Renal cortex interstitium (tissue), 11 donors: ENCODE measurements around the gene MVB12B. TPM values are rescaled to one million over a fixed set of nuclear protein-coding genes. Genes with fewer than 3 reads are reported as not detected.
A peak's percentile ranks its signal among the peaks of the same experiment; 100 is the strongest.

ENCODE experiments used
- DNase-seq, 11 donors: peaks; one replicate each; pipeline ENCODE4 v3.0.0-alpha.2; 2013; ENCODE audit warnings: low read depth in 9 of 11, low spot score in 4 of 11; ENCODE audit errors: extremely low read depth in 1 of 11
- polyA plus RNA-seq, 3 donors: library from polyadenylated mRNA; unstranded; fragments of 120-200 nt; gene quantifications; one replicate each; pipeline ENCODE4 v1.2.1, GENCODE V29; 2013; ENCODE audit not compliant: insufficient read length in 3 of 3

The MVB12B gene
- polyA plus RNA-seq, 3 donors, result 15.4 to 19.3 (median 16.3) TPM

DNA sequence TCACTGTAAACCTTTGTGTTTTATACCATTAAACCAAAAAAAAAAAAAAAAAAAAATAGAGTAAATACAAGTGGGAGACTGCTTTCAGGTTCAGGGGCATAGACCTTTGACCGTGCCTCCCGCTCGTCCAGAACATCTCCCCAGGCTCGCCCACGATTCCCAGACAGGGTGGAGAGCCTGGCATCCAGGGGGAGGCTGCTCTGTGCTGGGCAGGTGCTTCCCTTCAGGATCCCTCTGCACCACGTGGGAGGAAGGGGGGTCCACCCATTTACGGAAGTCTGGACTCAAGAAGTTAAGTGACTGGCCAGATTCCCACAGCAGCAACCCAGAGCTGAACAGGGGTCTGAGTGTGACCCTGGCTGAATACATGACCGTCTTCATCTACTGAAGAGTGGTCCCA, 161.7 kb downstream of the MVB12B start:
- DNase-seq, result no peak

DNA sequence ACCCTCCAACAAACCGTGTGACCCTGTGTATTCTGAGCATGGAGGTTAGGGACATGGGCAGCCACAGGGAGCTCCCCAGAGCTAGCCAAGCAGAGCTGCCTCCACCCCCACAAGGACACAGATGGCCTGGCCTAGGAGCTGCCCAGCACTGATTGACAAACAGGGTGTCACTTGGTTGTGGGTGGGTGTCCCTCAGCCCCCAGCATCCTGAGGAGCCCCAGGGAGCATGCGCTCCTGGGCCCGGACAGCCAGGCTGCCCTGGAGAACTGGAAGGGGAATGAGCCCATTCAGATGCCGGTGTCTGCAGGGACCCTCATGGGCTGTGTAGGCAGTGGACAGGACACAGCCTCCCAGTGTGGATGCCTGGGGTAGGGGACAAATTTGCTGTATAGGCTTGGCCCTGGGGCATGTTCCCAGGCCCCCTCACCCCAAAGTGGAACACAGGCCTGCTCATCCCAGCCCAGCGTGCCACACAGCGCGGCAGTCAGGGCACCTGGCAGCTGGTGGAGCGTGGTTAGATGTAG, 162.3 kb downstream of the MVB12B start:
- DNase-seq, result no peak

DNA sequence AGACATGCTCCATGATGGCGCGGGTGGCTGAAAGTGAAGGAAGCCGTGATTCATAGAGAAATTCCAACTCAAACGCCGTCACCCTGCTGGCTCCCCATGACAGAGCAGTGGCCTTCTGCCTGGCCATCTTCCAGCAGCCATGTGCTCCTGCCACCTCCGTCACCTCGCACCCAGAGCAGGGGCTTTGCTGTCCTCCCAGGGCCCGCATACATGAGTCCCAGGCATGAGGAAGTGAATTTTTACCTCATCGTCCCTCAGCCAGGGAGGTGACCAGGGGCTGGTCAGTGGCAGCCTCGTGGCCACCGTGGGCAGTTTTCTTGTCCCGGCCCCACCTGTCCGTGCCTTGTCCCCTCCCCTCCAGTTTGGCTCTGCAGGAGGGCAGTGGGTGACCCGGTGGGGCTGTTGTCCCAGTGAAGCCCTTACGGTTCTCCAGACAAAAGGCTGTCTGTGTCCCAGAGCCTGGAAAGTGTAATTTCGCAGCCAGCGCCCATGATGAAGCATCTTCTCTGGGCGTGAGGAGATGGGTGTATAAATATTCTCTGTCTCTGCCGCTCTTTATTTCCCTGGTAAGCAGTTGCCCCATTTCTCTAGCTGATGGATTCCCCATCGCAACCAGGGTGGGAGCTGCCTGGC, 163.1 kb downstream of the MVB12B start:
- DNase-seq, result no peak

DNA sequence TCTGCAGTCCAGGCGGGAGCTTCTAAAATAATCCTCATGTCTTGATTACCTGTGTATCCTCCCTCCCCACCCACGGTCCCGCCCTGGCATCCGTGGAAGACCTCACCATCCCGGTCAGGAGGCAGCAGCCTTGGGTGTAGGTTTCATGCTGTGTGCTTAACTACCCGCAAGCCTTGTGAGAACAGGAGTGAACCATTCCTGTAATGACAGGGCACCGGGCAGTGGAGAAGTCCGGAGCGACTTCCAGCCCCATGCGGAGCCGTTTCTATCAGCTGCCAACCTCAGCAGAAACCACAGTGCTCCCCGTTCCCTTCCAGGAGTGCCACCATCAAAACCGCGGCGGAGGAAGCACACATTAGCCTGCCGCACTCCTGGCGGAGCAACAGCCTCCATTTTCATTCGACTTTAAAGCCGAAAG, 163.6 kb downstream of the MVB12B start:
- DNase-seq, result no peak

GRCh38 chr9:126490871-126491567, 164.4 kb downstream of the MVB12B start:
- peak in 7 of 11 donors; percentile 57 to 74 (median 65) for DNase-seq

GRCh38 chr9:126491568-126491879, 164.9 kb downstream of the MVB12B start:
- DNase-seq, result no peak

- DNase-seq, result no peak
Observed at GRCh38 chr9:126491949-126492348, 165.3 kb downstream of the MVB12B start.

GRCh38 chr9:126494264-126494663, 167.6 kb downstream of the MVB12B start:
- no peak for DNase-seq

GRCh38 chr9:126494746-126495145, 168.1 kb downstream of the MVB12B start:
- no peak for DNase-seq

- no peak for DNase-seq
Observed at GRCh38 chr9:126495411-126496180, 169.0 kb downstream of the MVB12B start.

DNA sequence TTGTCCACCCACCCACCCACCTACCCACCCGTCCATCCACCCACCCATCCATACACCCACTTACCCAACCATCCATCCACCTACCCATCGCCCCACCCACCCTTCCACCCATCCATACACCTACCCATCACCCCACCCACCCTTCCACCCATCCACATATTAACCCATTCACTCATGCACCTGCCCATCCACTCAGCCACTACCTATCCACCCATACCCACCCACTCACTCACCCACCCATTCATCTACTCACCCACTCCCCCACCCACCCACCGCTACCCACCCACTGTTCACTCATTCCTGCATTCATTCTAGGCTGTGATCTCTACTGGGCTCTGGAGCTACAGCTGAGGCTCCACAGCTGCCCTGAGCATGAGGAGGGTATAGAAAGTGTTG, 169.6 kb downstream of the MVB12B start:
- no peak for DNase-seq

DNA sequence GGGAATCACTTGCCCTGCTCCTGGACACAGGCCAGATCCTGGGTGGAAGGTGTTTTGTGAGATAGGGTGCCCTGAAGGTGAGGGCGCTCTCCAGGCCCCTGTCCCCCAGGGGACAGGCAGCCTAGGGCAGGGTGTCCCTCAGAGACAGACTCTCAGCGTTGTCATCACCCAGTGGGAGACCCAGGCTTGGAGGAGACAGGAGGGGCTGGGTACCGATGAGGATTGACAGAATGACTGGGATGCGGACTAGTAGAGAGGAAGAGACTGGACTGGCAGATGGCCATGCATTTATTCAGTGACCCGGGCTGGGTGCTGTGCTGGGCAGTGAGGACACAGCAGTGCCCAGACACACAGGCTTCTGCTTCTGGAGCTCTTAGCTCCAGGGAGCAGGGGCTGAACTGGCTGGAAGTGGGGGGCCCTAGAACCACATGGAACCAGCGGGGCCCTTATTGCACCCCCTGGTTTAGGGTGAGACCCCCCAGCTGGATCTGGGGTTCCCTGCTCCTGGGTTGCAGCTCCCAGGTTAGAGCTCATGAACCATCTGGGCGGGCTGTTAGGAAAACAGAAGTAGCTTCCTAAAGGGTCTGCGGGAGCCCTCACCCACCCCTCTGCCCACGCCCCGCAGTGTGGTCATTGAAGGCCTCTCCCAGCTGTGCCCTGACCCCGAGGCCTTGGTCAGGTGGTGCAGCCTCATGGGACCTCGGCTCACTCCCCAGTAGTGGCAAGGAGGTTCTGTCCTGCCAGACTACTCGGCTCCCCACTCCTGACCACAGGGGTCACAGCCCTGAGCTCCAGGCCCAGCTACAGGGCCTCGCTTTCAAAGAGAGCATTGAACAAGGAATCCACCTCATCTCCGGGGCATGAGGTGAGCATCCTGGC, 170.4 kb downstream of the MVB12B start:
- no peak for DNase-seq

GRCh38 chr9:126497660-126498275, 171.1 kb downstream of the MVB12B start:
- DNase-seq, result no peak

GRCh38 chr9:126498331-126498730, 171.7 kb downstream of the MVB12B start:
- no peak for DNase-seq

DNA sequence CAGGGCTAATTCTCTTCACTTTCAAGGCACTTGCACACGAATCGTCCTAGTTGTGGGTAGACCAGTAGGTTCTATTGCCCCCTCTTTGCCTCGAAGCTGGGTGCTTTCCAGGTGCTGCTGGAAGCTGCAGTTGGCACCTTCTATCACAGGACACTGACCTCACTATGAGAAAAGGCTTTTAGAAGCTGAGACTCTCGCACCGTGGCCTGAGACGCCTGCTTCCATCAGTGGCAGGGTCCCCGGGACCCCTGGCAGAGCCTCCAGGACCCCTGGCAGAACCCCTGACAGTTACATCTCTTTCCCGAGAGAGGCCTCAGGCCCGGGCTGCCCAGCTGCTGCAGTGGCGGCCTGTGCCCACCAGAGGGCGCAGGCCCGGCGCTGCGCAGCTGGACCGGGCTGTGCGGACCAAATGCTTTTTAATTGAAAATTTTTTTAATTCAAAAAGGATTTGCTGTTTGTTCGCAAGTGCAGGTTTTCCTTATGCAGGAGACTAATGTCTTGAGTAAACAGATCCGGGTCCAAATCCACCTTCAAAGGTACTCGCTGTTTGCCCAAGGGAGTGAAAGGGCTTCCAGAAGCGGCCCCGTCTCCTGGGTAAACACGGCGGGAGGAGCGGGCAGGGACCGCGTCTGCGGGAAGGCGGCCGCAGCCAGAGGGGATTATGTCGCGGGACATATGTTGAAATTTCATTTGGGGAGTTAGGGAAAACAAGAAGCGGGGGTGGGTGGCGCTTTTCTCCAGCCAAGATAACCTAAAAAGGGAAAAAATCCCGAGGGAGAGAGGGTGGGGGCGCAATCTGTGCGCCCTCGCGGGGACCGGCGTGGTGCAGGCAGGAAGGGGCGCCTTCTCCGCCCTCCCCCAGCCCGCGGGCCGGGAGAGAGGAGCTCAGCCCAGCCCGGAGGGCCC, 172.6 kb downstream of the MVB12B start:
- DNase-seq, result peak in 1 of 11 donors; percentile 27

DNA sequence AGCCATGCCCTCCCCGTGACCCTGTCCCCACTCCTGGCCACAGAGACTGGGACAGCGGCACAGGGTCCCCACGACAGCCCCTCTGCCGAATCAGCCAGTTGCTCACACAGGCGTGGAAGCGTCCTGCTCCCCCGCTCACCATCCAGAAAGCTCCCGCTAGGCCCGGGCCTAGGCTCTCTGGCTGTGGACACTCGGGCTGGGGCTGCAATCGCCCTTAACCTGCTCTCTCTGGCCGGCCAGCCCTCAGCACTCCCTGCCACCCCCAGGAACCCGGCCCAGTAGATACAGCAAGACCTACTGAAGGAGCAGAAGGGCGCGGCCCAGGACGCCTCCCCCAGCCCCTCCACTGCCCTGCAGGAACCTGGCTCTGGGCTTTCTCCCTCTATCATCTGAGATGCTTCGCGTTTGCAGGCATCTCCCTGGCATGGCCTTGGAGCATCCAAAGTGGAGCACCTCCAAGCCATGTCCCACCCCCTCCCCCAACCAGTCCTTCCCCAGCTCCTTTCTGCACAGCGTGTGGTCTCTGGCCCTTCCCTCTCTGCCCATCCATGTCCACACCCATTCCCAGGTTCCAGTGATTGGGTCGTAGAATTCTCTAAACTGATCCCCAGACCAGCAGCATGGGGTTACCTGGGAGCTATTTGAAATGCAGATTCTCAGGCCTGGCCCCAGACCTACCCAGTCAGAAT, 173.4 kb downstream of the MVB12B start:
- DNase-seq, result no peak
